ENCODE results near the gene EPYC. TPM values are rescaled to one million over a fixed set of nuclear protein-coding genes. Genes with fewer than 3 reads are reported as not detected.
A peak's percentile ranks its signal among the peaks of the same experiment; 100 is the strongest.
"Not testable (repeated sequence)": the region's sequence is repeated elsewhere in the genome, so short reads cannot be mapped to it uniquely, and the experiment has no call there.

Gene EPYC
- total RNA-seq, 1 experiment from 2014 or later: not detected

- CTCF ChIA-PET: no interaction called here
- POLR2A ChIA-PET (ENCODE audit: low non-redundant PET): no interaction called here
- H3K27me3 ChIP-seq (replicated peaks; ENCODE audit: insufficient read depth, low read depth, low read length, poor library complexity): no peaks in the 10 kb centered on the region
- no peaks in the 10 kb centered on the region for H3K36me3 ChIP-seq (ENCODE audit: insufficient read depth, low read length, poor library complexity, severe bottlenecking)
- no TSS peak for BruUV-seq (replicated peaks)
- intact Hi-C loops (cut with micrococcal nuclease; ENCODE audit: unreplicated experiment): no loop called here
- TF ChIP-seq, protein P1, sequence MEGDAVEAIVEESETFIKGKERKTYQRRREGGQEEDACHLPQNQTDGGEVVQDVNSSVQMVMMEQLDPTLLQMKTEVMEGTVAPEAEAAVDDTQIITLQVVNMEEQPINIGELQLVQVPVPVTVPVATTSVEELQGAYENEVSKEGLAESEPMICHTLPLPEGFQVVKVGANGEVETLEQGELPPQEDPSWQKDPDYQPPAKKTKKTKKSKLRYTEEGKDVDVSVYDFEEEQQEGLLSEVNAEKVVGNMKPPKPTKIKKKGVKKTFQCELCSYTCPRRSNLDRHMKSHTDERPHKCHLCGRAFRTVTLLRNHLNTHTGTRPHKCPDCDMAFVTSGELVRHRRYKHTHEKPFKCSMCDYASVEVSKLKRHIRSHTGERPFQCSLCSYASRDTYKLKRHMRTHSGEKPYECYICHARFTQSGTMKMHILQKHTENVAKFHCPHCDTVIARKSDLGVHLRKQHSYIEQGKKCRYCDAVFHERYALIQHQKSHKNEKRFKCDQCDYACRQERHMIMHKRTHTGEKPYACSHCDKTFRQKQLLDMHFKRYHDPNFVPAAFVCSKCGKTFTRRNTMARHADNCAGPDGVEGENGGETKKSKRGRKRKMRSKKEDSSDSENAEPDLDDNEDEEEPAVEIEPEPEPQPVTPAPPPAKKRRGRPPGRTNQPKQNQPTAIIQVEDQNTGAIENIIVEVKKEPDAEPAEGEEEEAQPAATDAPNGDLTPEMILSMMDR (conservative IDR thresholded peaks at IDR 0.05; ENCODE audit: low read depth, low read length): no peak
- TF ChIP-seq EZH2 (IDR thresholded peaks at IDR 0.05; ENCODE audit: borderline replicate concordance, low read depth, low read length, poor library complexity, severe bottlenecking): no peak
- no peak overlapping the region for H3K27ac ChIP-seq (ENCODE audit: low read depth, low read length, poor library complexity, severe bottlenecking)
- H3K4me3 ChIP-seq (ENCODE audit: low read depth, low read length, poor library complexity, severe bottlenecking): no peak overlapping the region
- H3K9me3 ChIP-seq (ENCODE audit: low read depth, low read length, poor library complexity, severe bottlenecking): no peaks in the 10 kb centered on the region
- no peak for DNase-seq (ENCODE audit: low spot score)
- H3K4me1 ChIP-seq (ENCODE audit: insufficient read depth, low read length, poor library complexity, severe bottlenecking): no peaks in the 10 kb centered on the region
These were observed 15.1 kb downstream of the EPYC start for GRCh38 chr12:90989686-90990111.

DNA sequence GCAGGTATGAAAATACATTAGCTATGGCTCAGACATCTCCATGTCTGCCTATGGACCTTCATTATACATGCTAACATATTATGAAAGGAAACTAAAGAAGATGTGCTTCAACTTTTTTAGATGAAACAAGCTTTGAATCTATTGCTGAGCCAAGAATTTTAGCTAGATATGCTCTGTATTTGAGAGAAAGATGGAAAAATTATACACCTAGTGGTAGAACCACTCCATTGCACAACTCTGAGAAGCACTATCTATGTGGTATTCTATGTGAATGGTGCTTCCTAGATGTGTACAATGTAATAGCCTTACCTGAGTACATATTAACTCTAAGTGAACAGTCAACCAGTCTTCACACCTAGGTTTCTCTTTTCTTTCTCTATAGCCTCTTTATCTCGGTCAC, 17.3 kb downstream of the EPYC start:
- no TSS peak for BruUV-seq (replicated peaks)
- Histone ChIP-seq H3K36me3 (ENCODE audit: insufficient read depth, low read length, poor library complexity, severe bottlenecking) (no peaks in the 10 kb centered on the region), H3K4me3 (ENCODE audit: low read depth, low read length, poor library complexity, severe bottlenecking) (no peak overlapping the region), H3K9me3 (ENCODE audit: low read depth, low read length, poor library complexity, severe bottlenecking) (no peaks in the 10 kb centered on the region), H3K4me1 (ENCODE audit: insufficient read depth, low read length, poor library complexity, severe bottlenecking) (no peaks in the 10 kb centered on the region), H3K27ac (ENCODE audit: low read depth, low read length, poor library complexity, severe bottlenecking) (no peak overlapping the region), H3K27me3 (replicated peaks; ENCODE audit: insufficient read depth, low read depth, low read length, poor library complexity) (no peaks in the 10 kb centered on the region)
- no peak for DNase-seq (ENCODE audit: low spot score)
- intact Hi-C loops (cut with micrococcal nuclease; ENCODE audit: unreplicated experiment): no loop called here
- CTCF ChIA-PET: no interaction called here
- POLR2A ChIA-PET (ENCODE audit: low non-redundant PET): no interaction called here
- no peak for TF ChIP-seq EZH2 (IDR thresholded peaks at IDR 0.05; ENCODE audit: borderline replicate concordance, low read depth, low read length, poor library complexity, severe bottlenecking)
- TF ChIP-seq, protein P1 (conservative IDR thresholded peaks at IDR 0.05; ENCODE audit: low read depth, low read length): peak; percentile 40; the same call in 1 of the 2 replicates

- Histone ChIP-seq H3K9me3 (ENCODE audit: low read depth, low read length, poor library complexity, severe bottlenecking) (no peaks in the 10 kb centered on the region), H3K4me1 (ENCODE audit: insufficient read depth, low read length, poor library complexity, severe bottlenecking) (no peaks in the 10 kb centered on the region), H3K27me3 (replicated peaks; ENCODE audit: insufficient read depth, low read depth, low read length, poor library complexity) (no peaks in the 10 kb centered on the region), H3K36me3 (ENCODE audit: insufficient read depth, low read length, poor library complexity, severe bottlenecking) (no peaks in the 10 kb centered on the region), H3K27ac (ENCODE audit: low read depth, low read length, poor library complexity, severe bottlenecking) (no peak overlapping the region), H3K4me3 (ENCODE audit: low read depth, low read length, poor library complexity, severe bottlenecking) (no peak overlapping the region)
- no peak for DNase-seq (ENCODE audit: low spot score)
- intact Hi-C loops (cut with micrococcal nuclease; ENCODE audit: unreplicated experiment): no loop called here
- ChIA-PET POLR2A (ENCODE audit: low non-redundant PET) (no interaction called here), CTCF (no interaction called here)
- TF ChIP-seq EZH2 (IDR thresholded peaks at IDR 0.05; ENCODE audit: borderline replicate concordance, low read depth, low read length, poor library complexity, severe bottlenecking): no peak
- TF ChIP-seq, protein P1 (conservative IDR thresholded peaks at IDR 0.05; ENCODE audit: low read depth, low read length): no peak
- no TSS peak for BruUV-seq (replicated peaks)
These were observed 17.7 kb downstream of the EPYC start for GRCh38 chr12:90987101-90987500.

DNA sequence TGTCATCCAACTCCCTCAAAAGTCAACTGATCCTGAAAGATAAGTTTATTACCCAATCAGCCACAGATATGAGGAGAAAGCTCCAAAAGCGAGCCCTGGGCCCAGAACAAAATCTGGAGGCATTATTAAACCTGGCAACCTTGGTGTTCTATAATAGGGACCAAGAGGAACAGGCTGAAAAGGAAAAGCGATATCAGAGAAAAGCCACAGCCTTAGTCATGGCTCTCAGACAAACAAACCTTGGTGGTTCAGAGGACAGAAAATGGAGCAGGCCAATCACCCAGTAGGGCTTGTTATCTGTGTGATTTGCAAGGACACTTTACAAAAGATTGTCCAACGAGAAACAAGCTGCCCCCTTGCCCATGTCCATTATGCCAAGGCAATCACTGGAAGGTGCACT, 19.4 kb downstream of the EPYC start:
- DNase-seq (ENCODE audit: low spot score); H3K4me1 ChIP-seq (ENCODE audit: insufficient read depth, low read length, poor library complexity, severe bottlenecking); H3K9me3 ChIP-seq (ENCODE audit: low read depth, low read length, poor library complexity, severe bottlenecking); intact Hi-C loops (cut with micrococcal nuclease; ENCODE audit: unreplicated experiment); H3K36me3 ChIP-seq (ENCODE audit: insufficient read depth, low read length, poor library complexity, severe bottlenecking); POLR2A ChIA-PET (ENCODE audit: low non-redundant PET); BruUV-seq (replicated peaks); CTCF ChIA-PET; H3K27me3 ChIP-seq (replicated peaks; ENCODE audit: insufficient read depth, low read depth, low read length, poor library complexity); H3K4me3 ChIP-seq (ENCODE audit: low read depth, low read length, poor library complexity, severe bottlenecking); H3K27ac ChIP-seq (ENCODE audit: low read depth, low read length, poor library complexity, severe bottlenecking): not testable (repeated sequence)
